Activated CD8-positive, alpha-beta T cell treated with anti-CD3 and anti-CD28 coated beads, Interleukin-2, amount 10 ng/mL, durations not matched to agents 7 days and 5 days (primary cell): ENCODE data around the gene HOXD12. TPM values are rescaled to one million over a fixed set of nuclear protein-coding genes. Genes with fewer than 3 reads are reported as not detected.

Experiments
- ATAC-seq: fragments of 150-1000 bp; cut with Tn5 transposase; one replicate; pipeline ENCODE4 v1.10.0; 2021; ENCODE audit warnings: moderate library complexity
- CTCF ChIA-PET: fragments of 350-600 bp; sonication (Branson Sonifier 250); formaldehyde crosslinking; loops from one replicate; lab custom pipeline; 2021; ENCODE audit warnings: antibody characterized with exemption; lab: Charles Lee
- POLR2A ChIA-PET: fragments of 350-600 bp; sonication (Branson Sonifier 250); formaldehyde crosslinking; loops from one replicate; lab custom pipeline; 2021; ENCODE audit warnings: antibody characterized with exemption; lab: Charles Lee
- DNase-seq: peaks from one replicate; pipeline ENCODE4 v3.0.0-alpha.2; 2020
- H3K27ac Mint-ChIP-seq: one replicate; pipeline ENCODE4 v1.8.0; 2021; ENCODE audit warnings: mild to moderate bottlenecking, mixed read lengths
- H3K27me3 Mint-ChIP-seq: one replicate; pipeline ENCODE4 v1.8.0; 2021; ENCODE audit warnings: low read depth, mixed read lengths
- H3K36me3 Mint-ChIP-seq: one replicate; pipeline ENCODE4 v1.8.0; 2021; ENCODE audit warnings: low read depth, mixed read lengths
- H3K4me1 Mint-ChIP-seq: one replicate; pipeline ENCODE4 v1.8.0; 2021; ENCODE audit warnings: low read depth, mixed read lengths
- H3K4me3 Mint-ChIP-seq: one replicate; pipeline ENCODE4 v1.8.0; 2021; ENCODE audit warnings: mild to moderate bottlenecking, mixed read lengths
- H3K9me3 Mint-ChIP-seq: one replicate; pipeline ENCODE4 v1.8.0; 2022; ENCODE audit warnings: mixed read lengths; ENCODE audit not compliant: insufficient read depth
- total RNA-seq, 2 experiments: library from RNA; stranded (reverse); gene quantifications; one replicate each; pipeline ENCODE4 v1.2.3, GENCODE V29; 2021

The HOXD12 gene
- total RNA-seq, 2 experiments from 2014 or later: not detected

DNA sequence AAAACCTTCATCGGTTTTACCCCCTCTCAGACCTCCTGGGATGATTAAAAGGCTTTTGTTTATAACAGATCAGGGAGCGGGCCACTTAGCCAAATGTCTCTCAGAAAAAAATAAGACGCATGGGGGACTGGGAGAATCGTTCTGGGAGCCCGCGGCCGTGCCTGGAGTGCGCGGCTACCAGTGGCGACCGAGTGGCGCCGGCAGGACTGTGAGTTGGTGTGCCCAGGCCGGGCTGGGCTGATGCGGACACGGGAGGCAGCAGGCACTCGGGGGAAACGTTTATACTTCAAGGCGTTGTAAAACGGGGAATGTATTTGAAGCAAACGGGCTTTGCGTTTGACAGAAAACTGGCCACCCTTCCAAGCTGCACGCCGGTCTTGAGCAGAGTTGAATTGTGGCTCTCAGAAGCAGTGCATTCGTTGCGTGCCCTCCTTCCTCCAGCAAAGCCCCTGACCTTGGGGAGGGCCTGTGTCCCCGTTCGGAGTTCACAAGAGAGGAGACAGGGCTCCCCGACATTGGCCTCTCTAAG, 12.3 kb downstream of the HOXD12 start:
- DNase-seq (no peak), ATAC-seq (no peak)
- CTCF ChIA-PET: interaction anchor here (1.7 to 2.3 kb wide), 4 partner anchors 15 to 50 kb away, joined by 5 to 8 read pairs (median 6); no protein-coding TSS in a partner anchor
- peaks cover 6% of the 10 kb centered on the region for H3K36me3 Mint-ChIP-seq
- peaks cover 6% of the 10 kb centered on the region for H3K9me3 Mint-ChIP-seq
- H3K27ac Mint-ChIP-seq: no peak overlapping the region
- POLR2A ChIA-PET: no interaction called here
- no peak overlapping the region for H3K4me3 Mint-ChIP-seq
- peaks cover 7% of the 10 kb centered on the region for H3K4me1 Mint-ChIP-seq
- H3K27me3 Mint-ChIP-seq: peaks cover 78% of the 10 kb centered on the region

GRCh38 chr2:176112375-176113302, 13.0 kb downstream of the HOXD12 start:
- Mint-ChIP-seq H3K4me1 (peaks cover 4% of the 10 kb centered on the region), H3K4me3 (no peak overlapping the region), H3K27ac (no peak overlapping the region), H3K36me3 (peaks cover 7% of the 10 kb centered on the region), H3K27me3 (peaks cover 79% of the 10 kb centered on the region), H3K9me3 (peaks cover 10% of the 10 kb centered on the region)
- DNase-seq: no peak
- POLR2A ChIA-PET: no interaction called here
- no peak for ATAC-seq
- CTCF ChIA-PET: interaction anchor here (0.6 to 2.0 kb wide), 3 partner anchors 19 to 539 kb away, joined by 3 to 5 read pairs (median 3); no protein-coding TSS in a partner anchor

GRCh38 chr2:176114120-176114929, 14.7 kb downstream of the HOXD12 start:
- peaks cover 84% of the 10 kb centered on the region for H3K27me3 Mint-ChIP-seq
- H3K4me3 Mint-ChIP-seq: no peak overlapping the region
- DNase-seq (no peak), ATAC-seq (no peak)
- H3K9me3 Mint-ChIP-seq: peaks cover 10% of the 10 kb centered on the region
- POLR2A ChIA-PET: interaction anchor here (0.7 kb wide), 1 partner anchor 10 kb away, joined by 3 read pairs; no protein-coding TSS in a partner anchor
- H3K36me3 Mint-ChIP-seq: peaks cover 8% of the 10 kb centered on the region
- no peaks in the 10 kb centered on the region for H3K4me1 Mint-ChIP-seq
- no peak overlapping the region for H3K27ac Mint-ChIP-seq
- CTCF ChIA-PET: interaction anchor here (0.9 to 1.0 kb wide), 2 partner anchors 17 to 48 kb away, joined by 3 to 5 read pairs; no protein-coding TSS in a partner anchor

GRCh38 chr2:176114930-176115625, 15.5 kb downstream of the HOXD12 start:
- POLR2A ChIA-PET: no interaction called here
- Mint-ChIP-seq H3K4me3 (no peak overlapping the region), H3K27ac (no peak overlapping the region), H3K4me1 (no peaks in the 10 kb centered on the region), H3K36me3 (peaks cover 6% of the 10 kb centered on the region), H3K9me3 (peaks cover 10% of the 10 kb centered on the region), H3K27me3 (peaks cover 84% of the 10 kb centered on the region)
- ATAC-seq (no peak), DNase-seq (no peak)
- CTCF ChIA-PET: no interaction called here

GRCh38 chr2:176115883-176116813, 16.6 kb downstream of the HOXD12 start, which contains the start of gene HOXD10:
Gene HOXD10, plus strand, starts transcription at chr2:176116778. Its CDS starts 56 bp downstream, at chr2:176116834.
- H3K4me1 Mint-ChIP-seq: no peaks in the 10 kb centered on the region
- CTCF ChIA-PET: no interaction called here
- ATAC-seq (no peak), DNase-seq (no peak)
- H3K27ac Mint-ChIP-seq: no peak within 1 kb of the TSS
- POLR2A ChIA-PET: no interaction called here
- H3K9me3 Mint-ChIP-seq: peaks cover 10% of the 10 kb centered on the region
- H3K4me3 Mint-ChIP-seq: no peak within 1 kb of the TSS
- peaks cover 86% of the 10 kb centered on the region for H3K27me3 Mint-ChIP-seq
- H3K36me3 Mint-ChIP-seq: peaks cover 6% of the 10 kb centered on the region

DNA sequence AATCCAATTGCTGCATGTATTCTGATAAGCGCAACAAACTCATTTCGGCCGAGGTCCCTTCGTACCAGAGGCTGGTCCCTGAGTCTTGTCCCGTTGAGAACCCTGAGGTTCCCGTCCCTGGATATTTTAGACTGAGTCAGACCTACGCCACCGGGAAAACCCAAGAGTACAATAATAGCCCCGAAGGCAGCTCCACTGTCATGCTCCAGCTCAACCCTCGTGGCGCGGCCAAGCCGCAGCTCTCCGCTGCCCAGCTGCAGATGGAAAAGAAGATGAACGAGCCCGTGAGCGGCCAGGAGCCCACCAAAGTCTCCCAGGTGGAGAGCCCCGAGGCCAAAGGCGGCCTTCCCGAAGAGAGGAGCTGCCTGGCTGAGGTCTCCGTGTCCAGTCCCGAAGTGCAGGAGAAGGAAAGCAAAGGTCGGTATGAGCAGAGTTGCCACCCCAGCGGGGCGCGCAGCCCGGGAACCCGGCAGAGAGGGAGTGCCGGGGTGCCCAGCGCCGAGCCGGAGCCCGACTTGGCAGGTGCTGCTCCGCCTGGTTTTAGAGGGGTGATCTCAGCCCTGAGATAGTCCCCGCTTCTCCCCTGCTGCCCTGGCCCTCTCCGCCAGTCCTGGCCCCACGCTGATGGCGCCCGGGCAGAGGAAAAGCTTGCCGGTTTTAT, 17.7 kb downstream of the HOXD12 start:
- Mint-ChIP-seq H3K27ac (no peak overlapping the region), H3K4me3 (no peak overlapping the region), H3K9me3 (peaks cover 10% of the 10 kb centered on the region), H3K27me3 (peaks cover 84% of the 10 kb centered on the region), H3K36me3 (peaks cover 4% of the 10 kb centered on the region), H3K4me1 (no peaks in the 10 kb centered on the region)
- CTCF ChIA-PET: no interaction called here
- DNase-seq (no peak), ATAC-seq (no peak)
- POLR2A ChIA-PET: no interaction called here

- H3K36me3 Mint-ChIP-seq: peaks cover 4% of the 10 kb centered on the region
- no peak overlapping the region for H3K4me3 Mint-ChIP-seq
- POLR2A ChIA-PET: no interaction called here
- CTCF ChIA-PET: no interaction called here
- no peak for DNase-seq
- no peak overlapping the region for H3K27ac Mint-ChIP-seq
- peaks cover 9% of the 10 kb centered on the region for H3K9me3 Mint-ChIP-seq
- peaks cover 83% of the 10 kb centered on the region for H3K27me3 Mint-ChIP-seq
- H3K4me1 Mint-ChIP-seq: no peaks in the 10 kb centered on the region
- ATAC-seq: no peak
Measured at GRCh38 chr2:176117823-176118371, 18.3 kb downstream of the HOXD12 start.

DNA sequence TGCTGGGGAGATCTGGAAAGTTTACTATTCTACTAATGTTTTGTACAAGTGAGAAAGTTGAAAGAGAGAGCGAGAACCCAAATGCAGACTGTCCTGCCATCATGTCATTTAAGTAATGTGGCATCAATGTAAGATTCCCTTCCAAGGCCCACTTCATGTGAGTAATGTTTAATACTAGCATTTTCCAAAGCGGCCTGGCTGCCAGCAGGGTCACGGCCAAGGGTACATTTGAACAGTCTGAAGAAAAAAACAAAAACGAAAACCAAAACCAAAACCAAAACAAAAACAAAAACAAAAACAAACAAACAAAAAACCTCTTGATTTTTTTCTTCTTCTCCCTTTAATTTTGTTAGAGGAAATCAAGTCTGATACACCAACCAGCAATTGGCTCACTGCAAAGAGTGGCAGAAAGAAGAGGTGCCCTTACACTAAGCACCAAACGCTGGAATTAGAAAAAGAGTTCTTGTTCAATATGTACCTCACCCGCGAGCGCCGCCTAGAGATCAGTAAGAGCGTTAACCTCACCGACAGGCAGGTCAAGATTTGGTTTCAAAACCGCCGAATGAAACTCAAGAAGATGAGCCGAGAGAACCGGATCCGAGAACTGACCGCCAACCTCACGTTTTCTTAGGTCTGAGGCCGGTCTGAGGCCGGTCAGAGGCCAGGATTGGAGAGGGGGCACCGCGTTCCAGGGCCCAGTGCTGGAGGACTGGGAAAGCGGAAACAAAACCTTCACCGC, 19.2 kb downstream of the HOXD12 start:
- H3K9me3 Mint-ChIP-seq: peaks cover 6% of the 10 kb centered on the region
- DNase-seq (no peak), ATAC-seq (no peak)
- no peak overlapping the region for H3K27ac Mint-ChIP-seq
- peaks cover 5% of the 10 kb centered on the region for H3K36me3 Mint-ChIP-seq
- peaks cover 81% of the 10 kb centered on the region for H3K27me3 Mint-ChIP-seq
- H3K4me3 Mint-ChIP-seq: no peak overlapping the region
- ChIA-PET CTCF (no interaction called here), POLR2A (no interaction called here)
- H3K4me1 Mint-ChIP-seq: no peaks in the 10 kb centered on the region

DNA sequence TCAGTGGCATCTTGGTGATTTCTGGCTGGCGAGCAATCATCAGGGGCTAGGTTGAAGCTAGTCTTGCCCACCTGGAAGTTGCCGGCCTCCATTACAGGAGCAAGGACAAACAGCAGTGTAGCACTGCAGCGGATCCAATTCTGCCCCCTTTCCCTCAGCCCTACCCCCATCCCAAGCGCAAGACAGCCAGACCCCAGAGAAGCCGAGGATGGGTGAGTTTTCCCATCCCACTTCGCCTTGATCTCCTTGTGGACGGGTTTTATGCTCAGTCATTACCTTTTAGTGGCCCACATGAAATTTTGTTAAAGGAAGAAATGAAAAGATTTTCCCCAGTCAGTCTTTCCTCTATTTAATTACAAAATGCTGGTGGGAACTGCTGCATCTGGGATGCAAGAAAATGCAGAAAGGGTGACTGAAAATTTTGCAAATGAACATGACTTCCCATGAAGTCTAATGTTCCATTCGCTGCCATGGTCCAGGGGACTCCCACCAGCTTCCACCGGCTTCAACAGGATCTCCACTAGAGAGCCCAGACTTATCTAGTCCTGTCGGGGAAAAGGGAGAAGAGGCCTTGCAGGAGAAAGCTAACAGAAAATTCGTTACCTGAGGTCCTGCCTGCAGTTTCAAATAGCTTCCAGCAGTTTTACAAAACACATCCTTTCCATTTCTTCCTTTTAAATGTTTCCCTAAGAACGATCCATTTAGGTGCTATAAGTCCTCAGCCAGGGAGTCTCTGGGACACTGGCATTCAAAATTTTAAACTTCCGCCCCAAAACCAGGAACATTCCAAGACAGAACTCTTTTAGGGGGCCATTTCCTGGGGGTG, 21.0 kb downstream of the HOXD12 start:
- Mint-ChIP-seq H3K27me3 (peaks cover 82% of the 10 kb centered on the region), H3K4me3 (no peak overlapping the region), H3K36me3 (peaks cover 9% of the 10 kb centered on the region), H3K27ac (no peak overlapping the region), H3K4me1 (no peaks in the 10 kb centered on the region), H3K9me3 (peaks cover 6% of the 10 kb centered on the region)
- no peak for DNase-seq
- POLR2A ChIA-PET: no interaction called here
- CTCF ChIA-PET: interaction anchor here (1.1 to 2.3 kb wide), 7 partner anchors 10 to 532 kb away, joined by 3 to 6 read pairs (median 3); no protein-coding TSS in a partner anchor
- no peak for ATAC-seq
